HepG2 (cell line): Measurements from ENCODE around the gene PLEKHG2. TPM values are rescaled to one million over a fixed set of nuclear protein-coding genes. Genes with fewer than 3 reads are reported as not detected.
A peak's percentile ranks its signal among the peaks of the same experiment; 100 is the strongest.

Experiments
- ATF2 ChIP-seq: sonication (generic); formaldehyde crosslinking; IDR thresholded peaks from 2 replicates; pipeline ENCODE4 v1.4.0; 2020; ENCODE audit warnings: missing genetic modification reagents
- BRF2 ChIP-seq: sonication (generic); formaldehyde crosslinking; IDR thresholded peaks from 2 replicates; pipeline ENCODE4 v1.8.1; 2022; ENCODE audit warnings: mild to moderate bottlenecking, missing genetic modification reagents
- DMTF1 ChIP-seq: sonication (generic); formaldehyde crosslinking; IDR thresholded peaks from 2 replicates; pipeline ENCODE4 v1.4.0; 2020; ENCODE audit warnings: mild to moderate bottlenecking, missing genetic modification reagents
- FOXJ3 ChIP-seq: sonication (generic); formaldehyde crosslinking; IDR thresholded peaks from 2 replicates; pipeline ENCODE4 v1.4.0; 2020; ENCODE audit warnings: missing genetic modification reagents, mild to moderate bottlenecking, borderline replicate concordance
- HCFC1 ChIP-seq: fragments of 150-350 bp; IDR thresholded peaks from 2 replicates; pipeline ENCODE4 v1.6.1; 2014; ENCODE audit warnings: low read depth, low read length
- HDAC6 ChIP-seq: fragments of 200-600 bp; sonication (generic); IDR thresholded peaks from 2 replicates; pipeline ENCODE4 v1.7.0; 2017; ENCODE audit warnings: mild to moderate bottlenecking, antibody characterized with exemption, low read length, low read depth
- MXD1 ChIP-seq: sonication (generic); formaldehyde crosslinking; IDR thresholded peaks from 2 replicates; pipeline ENCODE4 v1.4.0; 2020; ENCODE audit warnings: mild to moderate bottlenecking, missing genetic modification reagents
- PAWR ChIP-seq: sonication (generic); formaldehyde crosslinking; IDR thresholded peaks from 2 replicates; pipeline ENCODE4 v1.4.0; 2020; ENCODE audit warnings: missing genetic modification reagents, mild to moderate bottlenecking, borderline replicate concordance
- YY1 ChIP-seq: IDR thresholded peaks from 2 replicates; pipeline ENCODE4 v1.6.1; 2011; ENCODE audit warnings: low read length, low read depth, moderate library complexity, mild to moderate bottlenecking; ENCODE audit not compliant: insufficient read depth, insufficient replicate concordance
- ZNF326 ChIP-seq: sonication (generic); formaldehyde crosslinking; IDR thresholded peaks from 2 replicates; pipeline ENCODE4 v1.4.0; 2020; ENCODE audit warnings: missing genetic modification reagents, borderline replicate concordance
- ZNF512 ChIP-seq: sonication (generic); formaldehyde crosslinking; IDR thresholded peaks from 2 replicates; pipeline ENCODE4 v1.4.0; 2020; ENCODE audit warnings: mild to moderate bottlenecking, missing genetic modification reagents
- ZNF512B ChIP-seq: sonication (generic); formaldehyde crosslinking; IDR thresholded peaks from 2 replicates; pipeline ENCODE4 v1.5.1; 2020; ENCODE audit warnings: missing genetic modification reagents, mild to moderate bottlenecking, borderline replicate concordance
- ZNF567 ChIP-seq: sonication (generic); formaldehyde crosslinking; IDR thresholded peaks from 2 replicates; pipeline ENCODE4 v1.8.1; 2023; ENCODE audit warnings: mild to moderate bottlenecking, missing genetic modification reagents, borderline replicate concordance
- ZNF574 ChIP-seq: sonication (generic); formaldehyde crosslinking; IDR thresholded peaks from 2 replicates; pipeline ENCODE4 v1.4.0; 2020; ENCODE audit warnings: missing genetic modification reagents
- polyA plus RNA-seq, 8 experiments: library from polyadenylated mRNA; depleted of rRNA in 3 of 8; stranded (reverse) in 7 of 8; unstranded in 1 of 8; fragments of >200 nt; fragmentation: Illumina TruSeq in 4 of 8; extraction: Trizol in 4 of 8; gene quantifications; 2 replicates each; pipeline versions ENCODE4 v1.2.1 to v1.2.3, GENCODE V29; 2011 to 2016; ENCODE audit warnings: low read depth in 4 of 8, missing spikeins in 1 of 8, mixed read lengths in 1 of 8; ENCODE audit not compliant: insufficient read depth in 1 of 8
- total RNA-seq, 5 experiments: library from RNA; depleted of rRNA; stranded (reverse); fragments of >200 nt; fragmentation: Illumina TruSeq; extraction: Trizol; gene quantifications; 2 replicates each; pipeline ENCODE4 v1.2.3, GENCODE V29; 2016; ENCODE audit warnings: low read depth in 1 of 5

Gene PLEKHG2
- total and polyA plus RNA-seq, 2 of the 13 experiments (the other 11 are each of a cell fraction or from before 2014, with no cell fraction given), result 3.6 to 6.8 TPM

GRCh38 chr19:39390751-39391437 lies 21.6 kb upstream of the PLEKHG2 start, which contains the start of the genes MED29 and PAF1 (continued):
- TF ChIP-seq BRF2 (no peak), ZNF567 (CRISPR knock-in tag) (no peak), PAWR (CRISPR knock-in tag) (no peak), ATF2 (CRISPR knock-in tag) (no peak), MXD1 (CRISPR knock-in tag) (no peak), FOXJ3 (0 out of 2 replicates have a peak, but pooled peaks have one; percentile 6), YY1 (peak; percentile 85), ZNF574 (CRISPR knock-in tag) (peak; percentile 84), DMTF1 (CRISPR knock-in tag) (no peak), HCFC1 (peak; percentile 78), ZNF512 (no peak), HDAC6 (no peak), ZNF512B (no peak), ZNF326 (CRISPR knock-in tag) (no peak)
